GM19238 (cell line): Measurements from ENCODE around the gene TRIM4.

ENCODE experiments used
- DNase-seq: peaks from one replicate; pipeline ENCODE4 v3.0.0; 2011; ENCODE audit warnings: low spot score; ENCODE audit not compliant: insufficient read length

TRIM4 gene

GRCh38 chr7:99844328-99844727, 75.0 kb downstream of the TRIM4 start:
- no peak for DNase-seq

GRCh38 chr7:99843808-99844207, 75.5 kb downstream of the TRIM4 start:
- no peak for DNase-seq

- DNase-seq: no peak
These were observed 76.4 kb downstream of the TRIM4 start for GRCh38 chr7:99842926-99843325.
